ENCODE data around the gene TMOD2. TPM values are rescaled to one million over a fixed set of nuclear protein-coding genes. Genes with fewer than 3 reads are reported as not detected.

Gene TMOD2
- total RNA-seq, 2 donors from 2014 or later: 9.1 to 13.1 TPM

GRCh38 chr15:51727141-51727897, 24.1 kb upstream of the TMOD2 start:
- Histone ChIP-seq H3K4me3 (no peak overlapping the region), H3K9me3 (no peaks in the 10 kb centered on the region), H3K27ac (no peak overlapping the region), H3K27me3 (replicated peaks; ENCODE audit: insufficient read depth) (no peaks in the 10 kb centered on the region), H3K4me1 (ENCODE audit: control insufficient read depth in 1 of 2, low read depth in 2 of 2) (peaks cover 6 to 32% of the 10 kb centered on the region in 2 donors), H3K36me3 (no peaks in the 10 kb centered on the region)
- DNase-seq (ENCODE audit: low spot score) (no peak), ATAC-seq (ENCODE audit: insufficient number of reproducible peaks, low FRiP score, low read depth) (no peak)
- TF ChIP-seq CTCF (IDR thresholded peaks at IDR 0.05): no peak

GRCh38 chr15:51731549-51732267, 19.7 kb upstream of the TMOD2 start:
- no peak for DNase-seq (ENCODE audit: low spot score)
- peaks cover 14 to 27% of the 10 kb centered on the region in 2 donors for H3K4me1 ChIP-seq (ENCODE audit: control insufficient read depth in 1 of 2, low read depth in 2 of 2)
- no peaks in the 10 kb centered on the region for H3K27me3 ChIP-seq (replicated peaks; ENCODE audit: insufficient read depth)
- TF ChIP-seq CTCF (IDR thresholded peaks at IDR 0.05): no peak
- no peaks in the 10 kb centered on the region for H3K9me3 ChIP-seq
- H3K36me3 ChIP-seq: no peaks in the 10 kb centered on the region
- peak overlapping the region; percentile 48 for H3K4me3 ChIP-seq
- peak; percentile 62 for ATAC-seq (ENCODE audit: insufficient number of reproducible peaks, low FRiP score, low read depth)
- H3K27ac ChIP-seq: peak overlapping the region; percentile 13 to 57

- Histone ChIP-seq H3K27me3 (replicated peaks; ENCODE audit: insufficient read depth) (no peaks in the 10 kb centered on the region), H3K9me3 (no peaks in the 10 kb centered on the region), H3K4me1 (ENCODE audit: control insufficient read depth in 1 of 2, low read depth in 2 of 2) (peaks cover 14 to 20% of the 10 kb centered on the region in 2 donors), H3K27ac (peak overlapping the region; percentile 13 to 57), H3K36me3 (no peaks in the 10 kb centered on the region), H3K4me3 (no peak overlapping the region)
- ATAC-seq (ENCODE audit: insufficient number of reproducible peaks, low FRiP score, low read depth): no peak
- DNase-seq (ENCODE audit: low spot score): no peak
- TF ChIP-seq CTCF (IDR thresholded peaks at IDR 0.05): no peak
Observed at GRCh38 chr15:51732646-51733045, 18.8 kb upstream of the TMOD2 start.

GRCh38 chr15:51735228-51736010, 16.0 kb upstream of the TMOD2 start:
- DNase-seq (ENCODE audit: low spot score) (no peak), ATAC-seq (ENCODE audit: insufficient number of reproducible peaks, low FRiP score, low read depth) (no peak)
- Histone ChIP-seq H3K36me3 (no peaks in the 10 kb centered on the region), H3K4me3 (no peak overlapping the region), H3K9me3 (no peaks in the 10 kb centered on the region), H3K4me1 (ENCODE audit: control insufficient read depth in 1 of 2, low read depth in 2 of 2) (peaks cover 14 to 27% of the 10 kb centered on the region in 2 donors), H3K27me3 (replicated peaks; ENCODE audit: insufficient read depth) (no peaks in the 10 kb centered on the region), H3K27ac (no peak overlapping the region)
- no peak for TF ChIP-seq CTCF (IDR thresholded peaks at IDR 0.05)

- no peaks in the 10 kb centered on the region for H3K9me3 ChIP-seq
- H3K27me3 ChIP-seq (replicated peaks; ENCODE audit: insufficient read depth): no peaks in the 10 kb centered on the region
- ATAC-seq (ENCODE audit: insufficient number of reproducible peaks, low FRiP score, low read depth): no peak
- H3K27ac ChIP-seq: peak overlapping the region in 1 of 2 donors; percentile 37
- no peak for DNase-seq (ENCODE audit: low spot score)
- peaks cover 14 to 22% of the 10 kb centered on the region in 2 donors for H3K4me1 ChIP-seq (ENCODE audit: control insufficient read depth in 1 of 2, low read depth in 2 of 2)
- no peaks in the 10 kb centered on the region for H3K36me3 ChIP-seq
- no peak for TF ChIP-seq CTCF (IDR thresholded peaks at IDR 0.05)
- H3K4me3 ChIP-seq: peak overlapping the region; percentile 86
Observed at GRCh38 chr15:51736069-51736468, 15.3 kb upstream of the TMOD2 start.

All from thoracic aorta (tissue), 2 donors.